NCI-H774 (cell line): ENCODE results near the gene DTL.

Experiments used
- DNase-seq: peaks from one replicate; lab custom pipeline; 2025; lab: John Stamatoyannopoulos, UW

Gene DTL

GRCh38 chr1:212091438-212092121, 56.0 kb downstream of the DTL start:
- no peak for DNase-seq

- no peak for DNase-seq
Measured at GRCh38 chr1:212097360-212097759, 61.8 kb downstream of the DTL start.

- DNase-seq = no peak
Measured at GRCh38 chr1:212098310-212098709, 62.8 kb downstream of the DTL start.

GRCh38 chr1:212098771-212099170, 63.2 kb downstream of the DTL start:
- no peak for DNase-seq

GRCh38 chr1:212101251-212101650, 65.7 kb downstream of the DTL start:
- DNase-seq = no peak

- DNase-seq = no peak
Measured at GRCh38 chr1:212101735-212102134, 66.2 kb downstream of the DTL start.

- DNase-seq = no peak
Measured at GRCh38 chr1:212104586-212105325, 69.2 kb downstream of the DTL start.

- peak; percentile 46 for DNase-seq
Measured at GRCh38 chr1:212106286-212106792, 70.8 kb downstream of the DTL start.

- no peak for DNase-seq
Measured at GRCh38 chr1:212107481-212107880, 71.9 kb downstream of the DTL start.

GRCh38 chr1:212108187-212108586, 72.6 kb downstream of the DTL start:
- peak; percentile 39 for DNase-seq

- no peak for DNase-seq
Measured at GRCh38 chr1:212108981-212109380, 73.4 kb downstream of the DTL start.

GRCh38 chr1:212109728-212110127, 74.2 kb downstream of the DTL start:
- no peak for DNase-seq

GRCh38 chr1:212110617-212111016, 75.1 kb downstream of the DTL start:
- no peak for DNase-seq

- DNase-seq = no peak
Measured at GRCh38 chr1:212111536-212111935, 76.0 kb downstream of the DTL start.

- no peak for DNase-seq
Measured at GRCh38 chr1:212113706-212114105, 78.2 kb downstream of the DTL start.

GRCh38 chr1:212118167-212118871, 82.8 kb downstream of the DTL start:
- DNase-seq = no peak

GRCh38 chr1:212118872-212119260, 83.3 kb downstream of the DTL start:
- no peak for DNase-seq

- DNase-seq = no peak
Measured at GRCh38 chr1:212119397-212119837, 83.9 kb downstream of the DTL start.

GRCh38 chr1:212119863-212120262, 84.3 kb downstream of the DTL start:
- DNase-seq = no peak

- no peak for DNase-seq
Measured at GRCh38 chr1:212121779-212122178, 86.2 kb downstream of the DTL start.

- DNase-seq = no peak
Measured at GRCh38 chr1:212124690-212125582, 89.4 kb downstream of the DTL start.

- no peak for DNase-seq
Measured at GRCh38 chr1:212125654-212126053, 90.1 kb downstream of the DTL start.
